Ishikawa (cell line): Measurements from ENCODE around the gene RBMS3.

Source experiments
- CEBPB ChIP-seq: IDR thresholded peaks from 2 replicates; pipeline ENCODE4 v1.6.1; 2012
- CREB1 ChIP-seq: IDR thresholded peaks from 2 replicates; pipeline ENCODE4 v1.6.1; 2012; ENCODE audit warnings: low read depth
- EP300 ChIP-seq: IDR thresholded peaks from 2 replicates; pipeline ENCODE4 v1.6.1; 2012; ENCODE audit warnings: borderline replicate concordance
- FOXM1 ChIP-seq: IDR thresholded peaks from 2 replicates; pipeline ENCODE4 v1.6.1; 2012; ENCODE audit warnings: low read depth, borderline replicate concordance
- NFIC ChIP-seq: IDR thresholded peaks from 2 replicates; pipeline ENCODE4 v1.6.1; 2012
- RAD21 ChIP-seq: IDR thresholded peaks from 2 replicates; pipeline ENCODE4 v1.6.1; 2012; ENCODE audit warnings: low read depth
- REST ChIP-seq: IDR thresholded peaks from 2 replicates; pipeline ENCODE4 v1.6.1; 2012; ENCODE audit warnings: low read depth, mild to moderate bottlenecking
- TAF1 ChIP-seq: IDR thresholded peaks from 2 replicates; pipeline ENCODE4 v1.6.1; 2012; ENCODE audit warnings: low read depth, mild to moderate bottlenecking
- TCF12 ChIP-seq: IDR thresholded peaks from 2 replicates; pipeline ENCODE4 v1.6.1; 2012; ENCODE audit warnings: low read depth
- YY1 ChIP-seq: IDR thresholded peaks from 2 replicates; pipeline ENCODE4 v1.6.1; 2012; ENCODE audit warnings: low read depth
- ZBTB7A ChIP-seq: IDR thresholded peaks from 2 replicates; pipeline ENCODE4 v1.6.1; 2012; ENCODE audit warnings: low read depth
- TF ChIP-seq, protein P1 (sequence below): IDR thresholded peaks from 2 replicates; pipeline ENCODE4 v1.6.1; 2012
- TF ChIP-seq, protein P2 (sequence below): IDR thresholded peaks from 2 replicates; pipeline ENCODE4 v1.6.1; 2012

- TF ChIP-seq YY1 (no peak), REST (no peak), NFIC (no peak), RAD21 (no peak), CREB1 (no peak), CEBPB (no peak), EP300 (no peak), TAF1 (no peak), FOXM1 (no peak), ZBTB7A (no peak), TCF12 (no peak)
- TF ChIP-seq, protein P1, sequence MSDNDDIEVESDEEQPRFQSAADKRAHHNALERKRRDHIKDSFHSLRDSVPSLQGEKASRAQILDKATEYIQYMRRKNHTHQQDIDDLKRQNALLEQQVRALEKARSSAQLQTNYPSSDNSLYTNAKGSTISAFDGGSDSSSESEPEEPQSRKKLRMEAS: no peak
- TF ChIP-seq, protein P2, sequence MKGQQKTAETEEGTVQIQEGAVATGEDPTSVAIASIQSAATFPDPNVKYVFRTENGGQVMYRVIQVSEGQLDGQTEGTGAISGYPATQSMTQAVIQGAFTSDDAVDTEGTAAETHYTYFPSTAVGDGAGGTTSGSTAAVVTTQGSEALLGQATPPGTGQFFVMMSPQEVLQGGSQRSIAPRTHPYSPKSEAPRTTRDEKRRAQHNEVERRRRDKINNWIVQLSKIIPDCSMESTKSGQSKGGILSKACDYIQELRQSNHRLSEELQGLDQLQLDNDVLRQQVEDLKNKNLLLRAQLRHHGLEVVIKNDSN: no peak
Observed at GRCh38 chr3:29312960-29313452, 32.1 kb downstream of the RBMS3 start.
